Neural progenitor cell (in vitro differentiated cells): ENCODE measurements around the gene INTS11. TPM values are rescaled to one million over a fixed set of nuclear protein-coding genes. Genes with fewer than 3 reads are reported as not detected.

Experiments used
- DNase-seq: peaks from one replicate; pipeline ENCODE4 v3.0.0-alpha.2; 2016; ENCODE audit warnings: low spot score
- H2AFZ ChIP-seq: fragments of 200-600 bp; sonication (generic); replicated peaks from 2 replicates; pipeline ENCODE4 v1.6.1; 2016; ENCODE audit warnings: antibody characterized with exemption
- H3F3A ChIP-seq: fragments of 200-600 bp; sonication (generic); 2 replicates; pipeline ENCODE4 v1.6.1; 2016; ENCODE audit warnings: antibody characterized with exemption, low read depth
- H3K27ac ChIP-seq: fragments of 200-600 bp; sonication (generic); 2 replicates; pipeline ENCODE4 v1.5.1; 2016; ENCODE audit warnings: mild to moderate bottlenecking
- H3K27me3 ChIP-seq: fragments of 200-600 bp; sonication (generic); 2 replicates; pipeline ENCODE4 v1.6.1; 2016; ENCODE audit warnings: mild to moderate bottlenecking, moderate library complexity
- H3K36me3 ChIP-seq: fragments of 200-600 bp; sonication (generic); 2 replicates; pipeline ENCODE4 v1.5.1; 2016
- H3K4me1 ChIP-seq: fragments of 200-600 bp; sonication (generic); 2 replicates; pipeline ENCODE4 v1.6.1; 2016; ENCODE audit warnings: mixed run types
- H3K4me2 ChIP-seq: fragments of 200-600 bp; sonication (generic); 2 replicates; pipeline ENCODE4 v1.6.1; 2016
- H3K4me3 ChIP-seq: fragments of 200-600 bp; sonication (generic); 2 replicates; pipeline ENCODE4 v1.5.1; 2016
- H3K79me2 ChIP-seq: fragments of 200-600 bp; sonication (generic); 2 replicates; pipeline ENCODE4 v1.6.1; 2016; ENCODE audit warnings: low read depth
- H3K9ac ChIP-seq: fragments of 200-600 bp; sonication (generic); 2 replicates; pipeline ENCODE4 v1.6.1; 2016
- H3K9me3 ChIP-seq: fragments of 200-600 bp; sonication (generic); 2 replicates; pipeline ENCODE4 v1.5.1; 2016; ENCODE audit warnings: low read depth
- H4K20me1 ChIP-seq: fragments of 200-600 bp; sonication (generic); 2 replicates; pipeline ENCODE4 v1.6.1; 2016; ENCODE audit warnings: low read depth
- H3K27ac Mint-ChIP-seq: 3 replicates; pipeline ENCODE4 v1.8.0; 2021; ENCODE audit warnings: mixed read lengths
- H3K27me3 Mint-ChIP-seq: 2 replicates; pipeline ENCODE4 v1.8.0; 2022; ENCODE audit warnings: low read depth, mild to moderate bottlenecking, inconsistent platforms, moderate library complexity, mixed read lengths; ENCODE audit not compliant: insufficient read depth
- H3K36me3 Mint-ChIP-seq: 3 replicates; pipeline ENCODE4 v1.8.0; 2021; ENCODE audit warnings: mixed read lengths
- H3K4me1 Mint-ChIP-seq: 3 replicates; pipeline ENCODE4 v1.8.0; 2021; ENCODE audit warnings: mixed read lengths
- H3K4me3 Mint-ChIP-seq: 3 replicates; pipeline ENCODE4 v1.8.0; 2021; ENCODE audit warnings: mild to moderate bottlenecking, moderate library complexity, mixed read lengths
- H3K9me3 Mint-ChIP-seq: 3 replicates; pipeline ENCODE4 v1.8.0; 2020; ENCODE audit warnings: mixed read lengths
- EZH2 ChIP-seq: fragments of 200-600 bp; sonication (generic); IDR thresholded peaks from 2 replicates; pipeline ENCODE4 v1.6.1; 2017; ENCODE audit warnings: antibody characterized with exemption, mild to moderate bottlenecking, moderate library complexity
- EZH2phosphoT487 ChIP-seq: fragments of 200-600 bp; sonication (generic); IDR thresholded peaks from 2 replicates; pipeline ENCODE4 v1.6.1; 2017; ENCODE audit warnings: antibody characterized with exemption
- total RNA-seq: library from RNA; depleted of rRNA; stranded (reverse); fragments of >200 nt; gene quantifications from 2 replicates; pipeline ENCODE4 v1.2.3, GENCODE V29; 2015; ENCODE audit warnings: low replicate concordance
- TF ChIP-seq, protein P1 (sequence below): fragments of 200-600 bp; sonication (generic); IDR thresholded peaks from 2 replicates; pipeline ENCODE4 v1.5.1; 2017; ENCODE audit warnings: antibody characterized with exemption, mild to moderate bottlenecking

INTS11 gene
- total RNA-seq, 1 donor from 2014 or later = 62.4 TPM

GRCh38 chr1:1349256-1350012 is 25.0 kb upstream of the INTS11 start, which contains the start of gene DVL1:
Gene DVL1 (minus strand): TSS chr1:1349418. CDS start chr1:1349065, 353 bp downstream.
- peak within 1 kb of the TSS; percentile 98 for H3K4me3 ChIP-seq
- peaks cover 75% of the 10 kb centered on the region for H4K20me1 ChIP-seq
- H3K9me3 Mint-ChIP-seq = no peaks in the 10 kb centered on the region
- peak within 1 kb of the TSS; percentile 79 for H2AFZ ChIP-seq
- H3K9ac ChIP-seq = peak within 1 kb of the TSS; percentile 60
- peak within 1 kb of the TSS; percentile 81 for H3K27ac ChIP-seq
- no peaks in the 10 kb centered on the region for H3K9me3 ChIP-seq
- peaks cover 23% of the 10 kb centered on the region for H3K4me1 ChIP-seq
- peak within 1 kb of the TSS; percentile 87 for H3K4me3 Mint-ChIP-seq
- TF ChIP-seq, protein P1, sequence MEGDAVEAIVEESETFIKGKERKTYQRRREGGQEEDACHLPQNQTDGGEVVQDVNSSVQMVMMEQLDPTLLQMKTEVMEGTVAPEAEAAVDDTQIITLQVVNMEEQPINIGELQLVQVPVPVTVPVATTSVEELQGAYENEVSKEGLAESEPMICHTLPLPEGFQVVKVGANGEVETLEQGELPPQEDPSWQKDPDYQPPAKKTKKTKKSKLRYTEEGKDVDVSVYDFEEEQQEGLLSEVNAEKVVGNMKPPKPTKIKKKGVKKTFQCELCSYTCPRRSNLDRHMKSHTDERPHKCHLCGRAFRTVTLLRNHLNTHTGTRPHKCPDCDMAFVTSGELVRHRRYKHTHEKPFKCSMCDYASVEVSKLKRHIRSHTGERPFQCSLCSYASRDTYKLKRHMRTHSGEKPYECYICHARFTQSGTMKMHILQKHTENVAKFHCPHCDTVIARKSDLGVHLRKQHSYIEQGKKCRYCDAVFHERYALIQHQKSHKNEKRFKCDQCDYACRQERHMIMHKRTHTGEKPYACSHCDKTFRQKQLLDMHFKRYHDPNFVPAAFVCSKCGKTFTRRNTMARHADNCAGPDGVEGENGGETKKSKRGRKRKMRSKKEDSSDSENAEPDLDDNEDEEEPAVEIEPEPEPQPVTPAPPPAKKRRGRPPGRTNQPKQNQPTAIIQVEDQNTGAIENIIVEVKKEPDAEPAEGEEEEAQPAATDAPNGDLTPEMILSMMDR = peak; percentile 62
- TF ChIP-seq EZH2 = no peak
- H3K36me3 ChIP-seq = no peaks in the 10 kb centered on the region
- H3K79me2 ChIP-seq = peaks cover 39% of the 10 kb centered on the region
- H3K27me3 ChIP-seq = peaks cover 17% of the 10 kb centered on the region
- H3K27ac Mint-ChIP-seq = no peak within 1 kb of the TSS
- peak within 1 kb of the TSS; percentile 95 for H3K4me2 ChIP-seq
- peaks cover 44% of the 10 kb centered on the region for H3F3A ChIP-seq
- peak; percentile 91 for DNase-seq
- peaks cover 14% of the 10 kb centered on the region for H3K27me3 Mint-ChIP-seq
- H3K36me3 Mint-ChIP-seq = peaks cover 3% of the 10 kb centered on the region
- peaks cover 16% of the 10 kb centered on the region for H3K4me1 Mint-ChIP-seq

DNA sequence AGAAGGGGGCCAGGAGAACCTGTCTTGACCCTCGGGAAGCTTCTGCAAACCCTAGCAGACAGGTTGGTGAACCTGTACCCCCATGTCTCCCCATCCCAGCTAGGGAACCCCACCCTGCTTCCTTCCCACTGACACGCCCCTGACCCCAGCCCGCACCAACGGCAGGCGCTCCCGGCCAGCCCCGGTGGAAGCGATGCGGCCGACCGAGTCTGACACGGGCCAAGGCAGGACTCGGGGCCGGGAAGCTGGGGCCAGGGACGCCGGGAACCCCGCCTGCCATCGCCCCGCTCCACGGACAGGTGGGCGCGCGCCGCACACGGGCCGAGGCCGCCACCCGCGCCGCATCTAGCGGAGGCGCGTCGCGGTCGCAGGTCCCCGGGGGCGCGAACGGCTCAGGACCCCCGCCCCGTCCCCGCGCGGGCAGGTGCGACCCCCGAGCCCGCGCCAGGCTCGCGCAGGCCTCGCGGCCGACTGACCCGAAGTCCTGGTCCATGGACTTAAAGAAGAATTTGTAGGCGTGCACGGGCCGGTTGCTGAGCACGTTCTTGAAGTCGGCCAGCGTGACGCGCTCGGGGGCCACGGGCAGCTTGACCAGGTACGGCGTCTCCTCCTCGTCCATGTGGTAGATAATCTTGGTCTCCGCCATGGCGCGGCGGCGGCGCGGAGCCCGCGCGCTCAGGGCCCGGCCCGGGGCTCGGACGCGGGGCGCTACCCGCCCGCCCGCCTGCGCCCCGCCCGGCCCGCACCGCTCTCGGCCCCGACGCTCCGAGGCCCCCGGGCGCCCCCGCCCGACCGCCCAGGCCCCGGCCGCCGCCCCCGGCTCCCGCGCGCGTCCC is 24.2 kb upstream of the INTS11 start:
- peaks cover 36% of the 10 kb centered on the region for H3F3A ChIP-seq
- H3K27ac Mint-ChIP-seq = no peak overlapping the region
- H4K20me1 ChIP-seq = peaks cover 75% of the 10 kb centered on the region

GRCh38 chr1:1347663-1348419 is 23.4 kb upstream of the INTS11 start:
- H2AFZ ChIP-seq = no peak overlapping the region
- no peak overlapping the region for H3K27ac Mint-ChIP-seq
- peaks cover 73% of the 10 kb centered on the region for H4K20me1 ChIP-seq
- peaks cover 28% of the 10 kb centered on the region for H3F3A ChIP-seq
- peaks cover 3% of the 10 kb centered on the region for H3K36me3 Mint-ChIP-seq
- no peak overlapping the region for H3K27ac ChIP-seq
- peak overlapping the region; percentile 87 for H3K4me3 Mint-ChIP-seq
- H3K27me3 ChIP-seq = peaks cover under 1% of the 10 kb centered on the region
- H3K27me3 Mint-ChIP-seq = peaks cover 4% of the 10 kb centered on the region
- H3K9me3 Mint-ChIP-seq = no peaks in the 10 kb centered on the region
- H3K9ac ChIP-seq = peak overlapping the region; percentile 2
- no peaks in the 10 kb centered on the region for H3K9me3 ChIP-seq
- H3K79me2 ChIP-seq = peaks cover 47% of the 10 kb centered on the region
- peaks cover 13% of the 10 kb centered on the region for H3K4me1 Mint-ChIP-seq
- TF ChIP-seq EZH2phosphoT487 (no peak), EZH2 (no peak)
- TF ChIP-seq, protein P1 = no peak
- no peaks in the 10 kb centered on the region for H3K36me3 ChIP-seq
- H3K4me3 ChIP-seq = peak overlapping the region; percentile 90
- H3K4me2 ChIP-seq = peak overlapping the region; percentile 95
- peaks cover 12% of the 10 kb centered on the region for H3K4me1 ChIP-seq
- peak; percentile 81 for DNase-seq

More for the DNA sequence above, 24.2 kb upstream of the INTS11 start:
- DNase-seq = no peak
- Histone ChIP-seq H3K9ac (peak overlapping the region; percentile 2), H3K4me2 (peak overlapping the region; percentile 95), H3K4me3 (peak overlapping the region; percentile 90), H3K36me3 (no peaks in the 10 kb centered on the region), H3K9me3 (no peaks in the 10 kb centered on the region), H2AFZ (peak overlapping the region; percentile 68), H3K79me2 (peaks cover 44% of the 10 kb centered on the region), H3K27me3 (peaks cover 9% of the 10 kb centered on the region), H3K27ac (no peak overlapping the region), H3K4me1 (peaks cover 15% of the 10 kb centered on the region)
- no peaks in the 10 kb centered on the region for H3K9me3 Mint-ChIP-seq
- TF ChIP-seq EZH2phosphoT487 = no peak
- TF ChIP-seq, protein P1 = no peak
- no peak for TF ChIP-seq EZH2
- peak overlapping the region; percentile 87 for H3K4me3 Mint-ChIP-seq
- H3K36me3 Mint-ChIP-seq = peaks cover 3% of the 10 kb centered on the region
- H3K27me3 Mint-ChIP-seq = peaks cover 8% of the 10 kb centered on the region
- H3K4me1 Mint-ChIP-seq = peaks cover 13% of the 10 kb centered on the region
